ENCODE measurements around the gene WDR20.
"Not testable (repeated sequence)": the region's sequence is repeated elsewhere in the genome, so short reads cannot be mapped to it uniquely, and the experiment has no call there.

Gene WDR20

GRCh38 chr14:102139286-102140026, at the start of gene WDR20:
WDR20 (plus strand) TSS chr14:102139897; CDS start chr14:102139924, 27 bp downstream.
- no peaks in the 10 kb centered on the region for H3K27me3 Mint-ChIP-seq
- peak within 1 kb of the TSS; percentile 97 for H3K4me3 Mint-ChIP-seq
- peaks cover under 1% of the 10 kb centered on the region for H3K36me3 Mint-ChIP-seq
- H3K4me1 Mint-ChIP-seq (ENCODE audit: low read depth): peaks cover 30% of the 10 kb centered on the region
- H3K27ac Mint-ChIP-seq: peak within 1 kb of the TSS; percentile 94
- H3K9me3 Mint-ChIP-seq (ENCODE audit: low read depth): no peaks in the 10 kb centered on the region

GRCh38 chr14:102090713-102091112, 49.0 kb upstream of the WDR20 start:
- Mint-ChIP-seq H3K4me1 (ENCODE audit: low read depth) (peaks cover 20% of the 10 kb centered on the region), H3K9me3 (ENCODE audit: low read depth) (no peaks in the 10 kb centered on the region), H3K4me3 (no peak overlapping the region), H3K27me3 (no peaks in the 10 kb centered on the region), H3K36me3 (peaks cover 6% of the 10 kb centered on the region), H3K27ac (peak overlapping the region; percentile 99)

GRCh38 chr14:102092806-102093205, 46.9 kb upstream of the WDR20 start:
- Mint-ChIP-seq H3K27ac (no peak overlapping the region), H3K4me3 (no peak overlapping the region), H3K36me3 (no peaks in the 10 kb centered on the region), H3K4me1 (ENCODE audit: low read depth) (peaks cover 27% of the 10 kb centered on the region), H3K27me3 (no peaks in the 10 kb centered on the region), H3K9me3 (ENCODE audit: low read depth) (no peaks in the 10 kb centered on the region)

GRCh38 chr14:102094101-102094500, 45.6 kb upstream of the WDR20 start:
- Mint-ChIP-seq H3K36me3 (no peaks in the 10 kb centered on the region), H3K27me3 (no peaks in the 10 kb centered on the region), H3K9me3 (ENCODE audit: low read depth) (no peaks in the 10 kb centered on the region), H3K4me3 (no peak overlapping the region), H3K4me1 (ENCODE audit: low read depth) (peaks cover 18% of the 10 kb centered on the region), H3K27ac (no peak overlapping the region)

- Mint-ChIP-seq H3K4me3 (no peak overlapping the region), H3K36me3 (no peaks in the 10 kb centered on the region), H3K27ac (no peak overlapping the region), H3K27me3 (no peaks in the 10 kb centered on the region), H3K4me1 (ENCODE audit: low read depth) (peaks cover 7% of the 10 kb centered on the region), H3K9me3 (ENCODE audit: low read depth) (no peaks in the 10 kb centered on the region)
Observed at GRCh38 chr14:102095231-102095870, 44.3 kb upstream of the WDR20 start.

- no peaks in the 10 kb centered on the region for H3K9me3 Mint-ChIP-seq (ENCODE audit: low read depth)
- peaks cover 7% of the 10 kb centered on the region for H3K4me1 Mint-ChIP-seq (ENCODE audit: low read depth)
- no peak overlapping the region for H3K4me3 Mint-ChIP-seq
- no peak overlapping the region for H3K27ac Mint-ChIP-seq
- H3K27me3 Mint-ChIP-seq: no peaks in the 10 kb centered on the region
- no peaks in the 10 kb centered on the region for H3K36me3 Mint-ChIP-seq
Observed at GRCh38 chr14:102095871-102096568, 43.7 kb upstream of the WDR20 start.

- Mint-ChIP-seq H3K4me3 (no peak overlapping the region), H3K4me1 (ENCODE audit: low read depth) (peaks cover 7% of the 10 kb centered on the region), H3K36me3 (no peaks in the 10 kb centered on the region), H3K27me3 (no peaks in the 10 kb centered on the region), H3K27ac (no peak overlapping the region), H3K9me3 (ENCODE audit: low read depth) (no peaks in the 10 kb centered on the region)
Observed at GRCh38 chr14:102096569-102097188, 43.0 kb upstream of the WDR20 start.

- Mint-ChIP-seq H3K4me1 (ENCODE audit: low read depth) (peaks cover 7% of the 10 kb centered on the region), H3K27ac (no peak overlapping the region), H3K4me3 (no peak overlapping the region), H3K27me3 (no peaks in the 10 kb centered on the region), H3K9me3 (ENCODE audit: low read depth) (no peaks in the 10 kb centered on the region), H3K36me3 (no peaks in the 10 kb centered on the region)
Observed at GRCh38 chr14:102097441-102098135, 42.1 kb upstream of the WDR20 start.

- Mint-ChIP-seq H3K27me3 (no peaks in the 10 kb centered on the region), H3K36me3 (no peaks in the 10 kb centered on the region), H3K4me3 (no peak overlapping the region), H3K9me3 (ENCODE audit: low read depth) (no peaks in the 10 kb centered on the region), H3K4me1 (ENCODE audit: low read depth) (no peaks in the 10 kb centered on the region), H3K27ac (no peak overlapping the region)
Observed at GRCh38 chr14:102103062-102103695, 36.5 kb upstream of the WDR20 start.

- Mint-ChIP-seq H3K27ac (no peak overlapping the region), H3K4me1 (ENCODE audit: low read depth) (no peaks in the 10 kb centered on the region)
Observed at GRCh38 chr14:102105369-102105768, 34.3 kb upstream of the WDR20 start.

GRCh38 chr14:102109332-102109731, 30.4 kb upstream of the WDR20 start:
- H3K36me3 Mint-ChIP-seq; H3K9me3 Mint-ChIP-seq (ENCODE audit: low read depth); H3K27me3 Mint-ChIP-seq; H3K4me3 Mint-ChIP-seq; H3K27ac Mint-ChIP-seq; H3K4me1 Mint-ChIP-seq (ENCODE audit: low read depth): not testable (repeated sequence)

More at GRCh38 chr14:102105369-102105768, 34.3 kb upstream of the WDR20 start:
- Mint-ChIP-seq H3K27me3 (peaks cover 2% of the 10 kb centered on the region), H3K36me3 (peaks cover 4% of the 10 kb centered on the region), H3K9me3 (ENCODE audit: low read depth) (peaks cover 4% of the 10 kb centered on the region), H3K4me3 (no peak overlapping the region)

GRCh38 chr14:102111101-102111500, 28.6 kb upstream of the WDR20 start:
- Mint-ChIP-seq H3K4me3 (no peak overlapping the region), H3K36me3 (peaks cover 4% of the 10 kb centered on the region), H3K27ac (no peak overlapping the region), H3K4me1 (ENCODE audit: low read depth) (no peaks in the 10 kb centered on the region), H3K27me3 (peaks cover 2% of the 10 kb centered on the region), H3K9me3 (ENCODE audit: low read depth) (peaks cover 4% of the 10 kb centered on the region)

GRCh38 chr14:102116361-102117180, 23.1 kb upstream of the WDR20 start:
- Mint-ChIP-seq H3K27me3 (no peaks in the 10 kb centered on the region), H3K36me3 (no peaks in the 10 kb centered on the region), H3K4me1 (ENCODE audit: low read depth) (no peaks in the 10 kb centered on the region), H3K4me3 (no peak overlapping the region), H3K27ac (no peak overlapping the region), H3K9me3 (ENCODE audit: low read depth) (no peaks in the 10 kb centered on the region)

All from activated naive CD8-positive, alpha-beta T cell (primary cell).